ENCODE data around the gene ATP5F1D.

Gene ATP5F1D

DNA sequence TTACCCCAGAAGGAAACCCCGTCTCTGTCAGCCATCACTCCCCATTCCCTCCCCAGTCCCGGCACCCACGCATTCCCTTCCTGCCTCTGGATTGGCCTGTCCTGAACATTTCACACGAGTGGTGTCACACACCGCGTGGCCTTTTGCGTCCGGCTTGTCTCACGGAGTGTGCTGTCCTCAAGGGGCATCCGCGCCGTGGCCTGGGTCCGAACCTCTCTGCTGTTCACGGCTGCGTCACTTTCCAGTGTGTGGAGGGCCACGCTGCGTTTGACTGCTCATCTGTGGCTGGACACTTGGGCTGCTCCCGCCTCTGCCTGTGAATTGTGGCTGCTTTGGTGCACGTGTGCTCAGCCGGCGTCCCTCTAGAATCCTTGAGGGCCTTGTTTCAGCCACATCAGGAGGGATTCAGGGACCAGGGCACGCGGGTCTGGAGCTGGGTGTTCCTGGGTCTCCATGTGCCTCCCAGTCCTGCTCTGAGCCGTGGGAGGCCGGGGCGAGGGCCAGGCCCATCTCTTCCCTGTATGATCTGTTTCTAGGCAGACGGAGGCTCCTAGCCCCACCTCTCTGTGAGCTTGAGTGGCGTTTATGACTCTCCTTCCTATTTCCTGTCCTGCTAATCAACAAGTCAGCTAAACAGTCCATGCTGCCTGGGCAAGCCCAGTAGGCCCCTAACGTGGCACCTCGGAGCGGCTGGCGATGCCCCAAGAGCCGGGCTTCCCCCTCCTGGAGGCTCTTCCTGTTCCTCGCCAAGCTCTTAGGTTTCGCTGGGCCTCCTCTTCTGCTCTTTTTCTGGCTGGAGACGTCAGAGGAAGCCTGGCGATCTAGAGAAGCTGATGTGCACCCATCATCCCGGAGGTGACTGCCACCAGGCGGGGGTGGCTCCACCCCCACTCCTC lies 27.9 kb upstream of the ATP5F1D start:
- Histone ChIP-seq H3K36me3 (ENCODE audit: control insufficient read depth, insufficient read depth, low read length) (peaks cover 19% of the 10 kb centered on the region), H3K27ac (ENCODE audit: low read depth, low read length) (peak overlapping the region; percentile 33), H3K4me3 (ENCODE audit: low read depth, low read length) (no peak overlapping the region), H3K4me1 (ENCODE audit: control insufficient read depth, insufficient read depth, low read length) (no peaks in the 10 kb centered on the region; the same call in 1 of the 2 replicates), H3K9me3 (ENCODE audit: control insufficient read depth, insufficient read depth, low read length) (no peaks in the 10 kb centered on the region), H3K9ac (ENCODE audit: low read depth, low read length) (no peak overlapping the region), H3K27me3 (ENCODE audit: control insufficient read depth, insufficient read depth, low read length) (no peaks in the 10 kb centered on the region)

- peaks cover 16% of the 10 kb centered on the region for H3K36me3 ChIP-seq (ENCODE audit: control insufficient read depth, insufficient read depth, low read length)
- H3K9ac ChIP-seq (ENCODE audit: low read depth, low read length), result no peak overlapping the region
- H3K27ac ChIP-seq (ENCODE audit: low read depth, low read length), result peak overlapping the region; percentile 33
- no peaks in the 10 kb centered on the region for H3K27me3 ChIP-seq (ENCODE audit: control insufficient read depth, insufficient read depth, low read length)
- no peaks in the 10 kb centered on the region; the same call in 1 of the 2 replicates for H3K4me1 ChIP-seq (ENCODE audit: control insufficient read depth, insufficient read depth, low read length)
- no peaks in the 10 kb centered on the region for H3K9me3 ChIP-seq (ENCODE audit: control insufficient read depth, insufficient read depth, low read length)
- H3K4me3 ChIP-seq (ENCODE audit: low read depth, low read length), result no peak overlapping the region
Measured at GRCh38 chr19:1214299-1214861, 27.2 kb upstream of the ATP5F1D start.

DNA sequence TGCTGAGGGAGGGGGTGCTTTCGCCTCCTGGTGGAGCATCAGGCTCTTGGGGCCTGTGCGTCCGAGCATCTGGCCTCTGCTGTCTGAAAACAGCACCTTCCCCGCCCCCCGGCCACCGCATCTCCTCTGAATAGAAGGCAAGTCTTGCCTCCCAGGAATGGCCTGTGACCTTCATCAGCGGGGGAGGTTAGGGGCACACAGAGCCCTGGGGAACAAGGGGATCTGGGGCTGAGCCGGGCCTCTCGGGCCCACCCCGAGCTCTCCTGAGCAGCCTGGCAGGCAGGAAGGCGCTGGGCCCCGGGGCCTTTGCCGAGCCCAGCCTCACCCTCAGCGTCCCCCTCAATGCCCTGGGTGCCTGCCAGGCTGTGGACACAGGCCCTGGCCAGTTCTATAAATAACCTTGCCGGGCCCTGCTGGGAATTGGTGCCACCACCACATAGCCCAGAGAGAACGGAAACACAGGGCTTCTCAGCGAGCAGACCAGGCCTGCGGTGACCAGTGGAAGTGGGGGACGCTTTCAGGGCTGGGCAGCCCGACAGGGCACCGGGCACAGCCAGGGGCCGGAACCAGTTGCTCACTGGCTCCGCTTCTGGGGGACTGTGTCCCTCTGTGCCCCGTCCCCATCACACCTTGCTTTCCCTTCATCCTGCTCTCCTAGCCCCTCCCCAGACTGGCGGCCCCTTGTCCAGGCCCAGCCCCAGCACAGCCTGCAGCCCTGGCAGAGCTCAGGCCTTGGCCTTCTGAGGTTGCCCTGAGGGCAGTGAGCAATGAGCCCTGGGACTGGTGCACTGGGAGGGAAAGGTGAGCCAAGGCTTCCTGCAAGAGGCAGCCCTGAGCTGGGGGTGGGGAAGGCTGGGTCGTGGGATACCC lies 26.5 kb upstream of the ATP5F1D start:
- Histone ChIP-seq H3K9ac (ENCODE audit: low read depth, low read length) (no peak overlapping the region), H3K27me3 (ENCODE audit: control insufficient read depth, insufficient read depth, low read length) (no peaks in the 10 kb centered on the region), H3K4me3 (ENCODE audit: low read depth, low read length) (no peak overlapping the region), H3K36me3 (ENCODE audit: control insufficient read depth, insufficient read depth, low read length) (peaks cover 17% of the 10 kb centered on the region), H3K9me3 (ENCODE audit: control insufficient read depth, insufficient read depth, low read length) (no peaks in the 10 kb centered on the region), H3K27ac (ENCODE audit: low read depth, low read length) (no peak overlapping the region), H3K4me1 (ENCODE audit: control insufficient read depth, insufficient read depth, low read length) (no peaks in the 10 kb centered on the region; the same call in 1 of the 2 replicates)

DNA sequence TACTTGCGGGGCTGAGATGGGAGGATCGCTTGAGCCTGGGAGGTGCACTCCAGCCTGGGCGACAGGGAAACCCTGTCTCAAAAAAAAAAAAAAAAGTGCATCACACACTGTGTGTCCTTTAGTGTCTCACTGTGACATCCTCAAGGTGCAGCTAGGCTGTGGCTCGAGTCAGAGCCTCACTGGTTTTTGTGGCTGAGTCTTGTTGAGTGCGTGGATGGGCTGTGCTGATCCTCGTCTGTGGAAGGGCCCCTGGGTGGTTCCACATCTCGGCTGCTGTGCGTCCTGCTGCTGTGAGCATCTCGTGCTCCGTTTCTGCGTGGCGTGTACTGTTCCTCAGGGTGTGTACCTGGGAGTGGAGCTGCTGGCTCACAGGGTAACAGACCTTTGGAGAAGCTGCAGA lies 24.8 kb upstream of the ATP5F1D start:
- Histone ChIP-seq H3K4me1 (ENCODE audit: control insufficient read depth, insufficient read depth, low read length) (no peaks in the 10 kb centered on the region; the same call in 1 of the 2 replicates), H3K27ac (ENCODE audit: low read depth, low read length) (no peak overlapping the region), H3K36me3 (ENCODE audit: control insufficient read depth, insufficient read depth, low read length) (peaks cover 29% of the 10 kb centered on the region), H3K4me3 (ENCODE audit: low read depth, low read length) (no peak overlapping the region), H3K9me3 (ENCODE audit: control insufficient read depth, insufficient read depth, low read length) (no peaks in the 10 kb centered on the region), H3K27me3 (ENCODE audit: control insufficient read depth, insufficient read depth, low read length) (no peaks in the 10 kb centered on the region), H3K9ac (ENCODE audit: low read depth, low read length) (no peak overlapping the region)

DNA sequence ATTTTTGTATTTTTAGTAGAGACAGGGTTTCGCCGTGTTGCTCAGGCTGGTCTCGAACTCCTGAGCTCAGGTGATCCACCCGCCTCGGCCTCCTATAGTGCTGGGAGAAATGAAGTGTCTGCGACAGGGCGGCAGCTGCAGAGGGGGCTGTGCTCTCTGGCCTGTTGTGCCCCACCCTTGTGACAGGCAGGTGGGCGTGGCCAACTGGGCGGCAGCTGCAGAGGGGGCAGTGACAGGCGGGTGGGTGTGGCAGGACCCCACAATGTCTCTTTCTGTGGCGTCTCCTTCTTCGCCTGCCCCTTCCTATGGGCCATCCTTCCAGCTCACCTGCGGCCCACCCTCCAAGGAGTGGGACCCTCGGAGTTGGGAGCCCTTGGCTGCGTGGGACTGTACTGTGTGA lies 24.2 kb upstream of the ATP5F1D start:
- H3K9ac ChIP-seq (ENCODE audit: low read depth, low read length), result no peak overlapping the region
- H3K4me1 ChIP-seq (ENCODE audit: control insufficient read depth, insufficient read depth, low read length), result no peaks in the 10 kb centered on the region; the same call in 1 of the 2 replicates
- H3K27ac ChIP-seq (ENCODE audit: low read depth, low read length), result peak overlapping the region; percentile 35
- H3K4me3 ChIP-seq (ENCODE audit: low read depth, low read length), result no peak overlapping the region
- no peaks in the 10 kb centered on the region for H3K9me3 ChIP-seq (ENCODE audit: control insufficient read depth, insufficient read depth, low read length)
- H3K36me3 ChIP-seq (ENCODE audit: control insufficient read depth, insufficient read depth, low read length), result peaks cover 32% of the 10 kb centered on the region
- no peaks in the 10 kb centered on the region for H3K27me3 ChIP-seq (ENCODE audit: control insufficient read depth, insufficient read depth, low read length)

DNA sequence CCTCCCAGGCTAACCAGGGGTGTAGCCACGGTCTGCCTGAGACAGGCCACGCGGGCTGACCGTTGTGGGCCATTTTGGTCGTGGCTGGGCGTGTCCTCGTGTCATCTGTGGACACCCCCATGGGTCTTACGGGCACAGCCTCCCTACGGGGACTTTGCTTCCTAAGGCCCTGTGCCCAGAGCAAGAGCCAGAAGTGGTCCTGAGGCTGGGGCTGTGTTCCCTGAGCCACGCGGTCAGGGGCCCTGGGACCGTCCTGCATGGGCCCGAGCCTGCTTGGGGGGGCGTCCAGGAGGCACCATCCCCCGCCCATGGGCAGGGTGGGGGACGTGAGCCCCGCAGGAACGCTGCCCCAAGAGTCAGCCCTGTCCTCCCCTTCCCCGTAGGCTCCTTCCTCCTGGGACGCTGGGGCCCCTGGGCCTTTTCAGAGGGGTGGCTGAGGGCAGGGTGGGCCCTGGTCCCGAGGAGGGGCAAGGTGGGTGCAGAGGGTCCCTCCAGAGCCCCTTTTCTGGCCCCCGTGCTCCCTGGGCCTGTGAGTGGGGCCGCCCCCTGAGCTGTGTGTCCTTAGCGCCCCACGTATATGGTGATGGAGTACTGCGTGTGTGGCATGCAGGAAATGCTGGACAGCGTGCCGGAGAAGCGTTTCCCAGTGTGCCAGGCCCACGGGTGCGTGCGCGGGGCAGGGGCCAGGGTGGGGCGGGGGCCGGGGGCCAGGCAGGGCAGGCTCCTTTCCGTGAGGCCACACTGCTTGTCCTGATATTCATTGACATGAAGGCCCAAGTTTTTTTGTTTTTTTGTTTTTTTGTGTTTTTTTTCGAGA lies 22.6 kb upstream of the ATP5F1D start:
- Histone ChIP-seq H3K27me3 (ENCODE audit: control insufficient read depth, insufficient read depth, low read length) (no peaks in the 10 kb centered on the region), H3K4me1 (ENCODE audit: control insufficient read depth, insufficient read depth, low read length) (no peaks in the 10 kb centered on the region; the same call in 1 of the 2 replicates), H3K27ac (ENCODE audit: low read depth, low read length) (no peak overlapping the region), H3K9ac (ENCODE audit: low read depth, low read length) (no peak overlapping the region), H3K4me3 (ENCODE audit: low read depth, low read length) (no peak overlapping the region), H3K9me3 (ENCODE audit: control insufficient read depth, insufficient read depth, low read length) (no peaks in the 10 kb centered on the region), H3K36me3 (ENCODE audit: control insufficient read depth, insufficient read depth, low read length) (peaks cover 38% of the 10 kb centered on the region)

DNA sequence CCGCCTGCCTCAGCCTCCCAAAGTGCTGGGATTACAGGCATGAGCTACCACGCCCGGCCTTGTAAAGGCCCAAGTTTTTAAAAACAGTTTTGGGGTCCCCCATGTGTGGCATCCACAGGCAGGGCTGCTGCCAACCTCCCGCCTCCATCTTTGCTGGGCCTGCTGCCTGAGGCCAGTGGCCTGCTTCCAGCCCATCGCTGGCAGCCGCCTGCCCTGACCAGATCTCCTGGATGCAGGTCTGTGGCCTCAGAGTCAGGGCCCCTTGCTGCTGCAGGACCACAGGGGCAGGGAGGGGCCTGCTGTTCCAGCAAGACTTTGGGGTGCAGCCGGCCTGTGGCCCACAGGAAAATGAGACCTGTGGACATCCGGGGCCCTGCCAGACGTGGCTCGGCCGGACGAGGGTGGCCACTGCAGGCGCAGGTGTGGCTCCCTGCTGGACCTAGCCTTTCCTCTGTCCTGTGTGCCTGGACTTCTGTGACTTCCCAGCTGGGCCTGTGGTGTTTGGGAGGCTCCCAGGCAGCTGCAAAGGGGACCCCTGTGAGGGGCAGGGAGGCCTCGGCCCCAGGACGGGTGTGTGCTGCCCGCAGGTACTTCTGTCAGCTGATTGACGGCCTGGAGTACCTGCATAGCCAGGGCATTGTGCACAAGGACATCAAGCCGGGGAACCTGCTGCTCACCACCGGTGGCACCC lies 21.6 kb upstream of the ATP5F1D start:
- Histone ChIP-seq H3K9me3 (ENCODE audit: control insufficient read depth, insufficient read depth, low read length) (no peaks in the 10 kb centered on the region), H3K4me3 (ENCODE audit: low read depth, low read length) (no peak overlapping the region), H3K4me1 (ENCODE audit: control insufficient read depth, insufficient read depth, low read length) (no peaks in the 10 kb centered on the region; the same call in 1 of the 2 replicates), H3K27me3 (ENCODE audit: control insufficient read depth, insufficient read depth, low read length) (no peaks in the 10 kb centered on the region), H3K27ac (ENCODE audit: low read depth, low read length) (no peak overlapping the region), H3K9ac (ENCODE audit: low read depth, low read length) (no peak overlapping the region), H3K36me3 (ENCODE audit: control insufficient read depth, insufficient read depth, low read length) (peaks cover 34% of the 10 kb centered on the region)

GRCh38 chr19:1220477-1220930 lies 21.0 kb upstream of the ATP5F1D start:
- H3K9me3 ChIP-seq (ENCODE audit: control insufficient read depth, insufficient read depth, low read length), result no peaks in the 10 kb centered on the region
- no peaks in the 10 kb centered on the region; the same call in 1 of the 2 replicates for H3K4me1 ChIP-seq (ENCODE audit: control insufficient read depth, insufficient read depth, low read length)
- no peaks in the 10 kb centered on the region for H3K27me3 ChIP-seq (ENCODE audit: control insufficient read depth, insufficient read depth, low read length)
- peaks cover 34% of the 10 kb centered on the region for H3K36me3 ChIP-seq (ENCODE audit: control insufficient read depth, insufficient read depth, low read length)
- no peak overlapping the region for H3K27ac ChIP-seq (ENCODE audit: low read depth, low read length)
- H3K4me3 ChIP-seq (ENCODE audit: low read depth, low read length), result no peak overlapping the region
- H3K9ac ChIP-seq (ENCODE audit: low read depth, low read length), result no peak overlapping the region

GRCh38 chr19:1220976-1221903 lies 20.3 kb upstream of the ATP5F1D start:
- no peaks in the 10 kb centered on the region for H3K9me3 ChIP-seq (ENCODE audit: control insufficient read depth, insufficient read depth, low read length)
- peaks cover 38% of the 10 kb centered on the region for H3K36me3 ChIP-seq (ENCODE audit: control insufficient read depth, insufficient read depth, low read length)
- no peaks in the 10 kb centered on the region for H3K27me3 ChIP-seq (ENCODE audit: control insufficient read depth, insufficient read depth, low read length)
- no peak overlapping the region for H3K27ac ChIP-seq (ENCODE audit: low read depth, low read length)
- H3K4me3 ChIP-seq (ENCODE audit: low read depth, low read length), result no peak overlapping the region
- no peaks in the 10 kb centered on the region; the same call in 1 of the 2 replicates for H3K4me1 ChIP-seq (ENCODE audit: control insufficient read depth, insufficient read depth, low read length)
- no peak overlapping the region for H3K9ac ChIP-seq (ENCODE audit: low read depth, low read length)
